ENCODE data around the gene PHF24.

Gene PHF24

DNA sequence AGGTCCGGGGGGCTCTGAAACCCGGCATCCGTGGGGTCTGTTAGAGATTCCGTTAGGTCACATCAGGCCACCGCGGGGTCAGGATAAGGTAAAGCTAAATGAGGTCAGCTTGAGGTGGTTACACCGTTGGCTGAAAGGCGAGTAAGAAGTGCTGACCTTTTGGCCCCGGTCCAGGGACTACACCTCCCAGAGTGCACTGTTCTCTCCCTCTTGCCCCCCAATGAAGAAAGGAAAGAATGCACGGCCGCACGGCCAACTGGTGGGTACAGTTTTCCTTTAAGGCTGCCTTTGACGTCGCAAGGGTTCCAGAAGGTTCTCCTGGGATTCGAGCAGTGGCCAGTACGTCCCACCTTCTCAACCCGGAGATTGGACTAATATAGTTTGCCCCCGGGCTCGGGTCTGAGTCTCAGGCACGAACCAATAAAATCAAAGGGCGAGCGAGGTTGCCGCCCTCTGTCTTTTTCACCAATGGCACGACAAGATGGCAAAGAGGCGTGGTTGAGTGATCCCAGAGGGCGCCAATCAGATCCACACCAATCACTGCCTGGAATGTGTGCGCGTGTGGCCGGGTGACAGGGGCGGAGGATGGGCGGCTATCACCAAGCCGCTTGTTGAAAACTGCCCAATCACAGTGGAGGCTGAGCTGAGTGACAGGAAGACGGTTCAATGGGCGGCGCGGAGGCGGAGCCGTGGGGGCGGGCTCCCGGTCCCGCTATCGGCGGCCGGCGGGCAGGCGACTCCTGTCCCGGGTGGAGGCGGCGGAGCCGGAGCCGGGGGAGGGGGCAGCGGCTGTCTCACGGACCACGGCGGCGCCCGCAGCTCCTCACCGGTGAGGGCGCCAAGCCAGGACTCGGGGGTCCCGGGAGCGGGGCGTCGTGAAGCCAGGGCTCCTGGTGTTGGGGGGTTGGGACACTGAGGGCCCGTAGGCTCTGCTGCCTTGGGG is 31.2 kb downstream of the PHF24 start, which contains the start of gene DNAJB5:
Gene DNAJB5 (plus strand): TSS at position 743 of the 943 bp plus-strand sequence. CDS start 886 bp downstream, outside the sequence.
- TF ChIP-seq POLR2A (IDR thresholded peaks at IDR 0.05; ENCODE audit: low read length), result no peak
- no peak for TF ChIP-seq GATA1 (IDR thresholded peaks at IDR 0.05; ENCODE audit: low read depth, low read length)
- peak; percentile 92 to 95 for DNase-seq

DNA sequence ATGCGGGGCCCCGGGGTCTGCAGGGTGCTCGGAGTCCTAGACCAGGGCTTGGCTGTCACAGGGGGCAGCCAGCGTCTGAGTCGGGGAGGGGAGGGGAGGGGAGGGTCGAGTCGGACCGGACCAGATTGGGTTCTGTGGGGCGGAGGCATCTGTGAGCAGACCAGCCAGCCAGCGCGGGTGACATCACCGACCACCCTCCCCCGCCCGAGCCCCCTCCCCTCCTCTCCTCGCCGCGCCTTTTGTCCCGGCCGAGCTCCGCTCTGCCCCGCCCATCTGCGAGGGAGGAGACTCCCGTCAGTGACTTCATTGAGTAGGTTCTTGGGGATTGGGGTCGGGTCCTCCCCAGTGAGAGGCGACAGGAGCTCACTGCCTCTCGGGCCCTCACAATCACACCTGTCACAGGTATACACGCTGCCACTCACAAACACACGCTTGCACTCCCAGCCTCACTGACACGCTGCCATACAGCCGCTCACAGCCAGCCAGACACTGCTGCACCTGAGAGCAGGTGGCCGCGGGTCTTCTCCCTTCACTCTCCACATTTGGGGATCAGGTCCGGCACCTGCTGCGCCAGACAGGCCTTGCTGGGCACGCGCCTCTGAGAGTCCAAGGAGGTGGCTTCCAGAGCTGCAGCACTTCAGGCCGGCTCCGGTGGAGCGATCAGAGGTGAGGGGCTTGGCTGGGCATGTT is 32.0 kb downstream of the PHF24 start:
- peak in 1 of 2 experiments; percentile 48 for DNase-seq
- no peak for TF ChIP-seq POLR2A (IDR thresholded peaks at IDR 0.05; ENCODE audit: low read length)
- no peak for TF ChIP-seq GATA1 (IDR thresholded peaks at IDR 0.05; ENCODE audit: low read depth, low read length)

DNA sequence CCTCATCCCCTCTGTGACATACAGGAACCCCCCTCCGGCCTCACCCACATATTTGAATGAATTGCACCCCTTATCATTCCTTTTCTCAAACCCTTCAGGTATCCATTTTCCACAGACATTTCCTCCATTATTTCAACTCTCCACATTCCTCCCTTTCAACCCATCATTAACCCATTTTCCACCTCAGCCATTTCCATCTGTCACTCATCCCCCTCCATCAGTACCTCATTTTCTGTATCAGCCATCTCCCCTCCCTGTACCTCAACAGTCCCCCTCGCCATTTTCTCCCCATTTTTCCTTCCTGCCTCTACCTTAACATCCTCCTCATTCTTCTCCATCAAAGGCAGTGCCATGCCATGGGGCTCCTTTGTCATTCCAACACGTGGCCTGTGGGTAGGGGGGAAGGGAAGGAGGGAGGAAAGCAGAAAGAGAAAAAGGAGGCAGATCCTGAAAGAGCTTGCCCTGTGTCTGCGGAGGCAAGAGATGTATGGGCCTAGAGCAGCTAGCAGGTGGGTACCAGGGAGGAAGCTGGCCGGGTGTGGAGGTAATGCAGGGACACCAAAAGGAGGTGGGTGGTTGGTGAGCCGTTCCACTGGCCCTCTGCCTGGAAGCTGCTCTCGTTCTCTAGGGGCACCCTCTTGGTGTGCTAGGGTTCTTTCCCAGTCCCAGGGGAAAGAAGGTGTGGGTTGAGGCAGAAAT is 33.0 kb downstream of the PHF24 start:
- no peak for DNase-seq
- TF ChIP-seq GATA1 (IDR thresholded peaks at IDR 0.05; ENCODE audit: low read depth, low read length) (no peak), POLR2A (IDR thresholded peaks at IDR 0.05; ENCODE audit: low read length) (no peak)

- TF ChIP-seq GATA1 (IDR thresholded peaks at IDR 0.05; ENCODE audit: low read depth, low read length) (no peak), POLR2A (IDR thresholded peaks at IDR 0.05; ENCODE audit: low read length) (no peak)
- no peak for DNase-seq
These were observed 33.7 kb downstream of the PHF24 start for GRCh38 chr9:34991607-34992375.

DNA sequence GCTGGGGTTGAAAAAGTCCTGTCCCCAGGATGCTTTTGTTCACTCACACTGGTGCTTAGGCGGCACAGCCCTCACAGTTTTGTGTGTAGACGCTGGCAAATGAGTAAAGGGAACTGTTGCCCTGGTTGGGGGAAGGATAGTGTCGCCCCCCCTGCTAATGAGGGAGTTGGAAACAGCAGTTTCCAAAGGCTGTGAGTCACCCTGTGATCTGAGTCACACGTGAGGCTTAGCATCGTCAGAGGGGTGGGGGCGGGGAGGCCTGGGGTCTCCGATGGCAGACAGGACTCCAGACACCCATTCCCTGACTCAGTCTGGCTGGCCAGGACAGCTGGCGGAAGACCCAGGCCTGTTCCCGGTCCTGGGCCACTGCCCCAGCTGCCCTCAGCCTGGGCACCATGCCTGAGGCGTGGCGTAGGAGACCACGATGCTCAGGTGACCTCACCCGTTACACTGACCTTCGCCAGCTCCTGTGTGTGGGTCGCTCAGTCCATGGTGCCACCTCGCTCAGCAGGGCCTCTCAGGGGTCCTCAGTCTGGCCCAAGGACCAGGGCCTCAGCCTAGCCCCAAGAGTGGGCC is 34.4 kb downstream of the PHF24 start:
- TF ChIP-seq GATA1 (IDR thresholded peaks at IDR 0.05; ENCODE audit: low read depth, low read length), result no peak
- TF ChIP-seq POLR2A (IDR thresholded peaks at IDR 0.05; ENCODE audit: low read length), result no peak
- DNase-seq, result peak in 1 of 2 experiments; percentile 60

- DNase-seq, result no peak
- TF ChIP-seq POLR2A (IDR thresholded peaks at IDR 0.05; ENCODE audit: low read length) (no peak), GATA1 (IDR thresholded peaks at IDR 0.05; ENCODE audit: low read depth, low read length) (no peak)
These were observed 35.6 kb downstream of the PHF24 start for GRCh38 chr9:34993502-34994259.

- TF ChIP-seq POLR2A (IDR thresholded peaks at IDR 0.05; ENCODE audit: low read length) (no peak), GATA1 (IDR thresholded peaks at IDR 0.05; ENCODE audit: low read depth, low read length) (no peak)
- peak in 1 of 2 experiments; percentile 22 for DNase-seq
These were observed 36.3 kb downstream of the PHF24 start for GRCh38 chr9:34994260-34994899.

GRCh38 chr9:34994900-34995669 is 37.0 kb downstream of the PHF24 start:
- DNase-seq, result no peak
- no peak for TF ChIP-seq POLR2A (IDR thresholded peaks at IDR 0.05; ENCODE audit: low read length)

GRCh38 chr9:34995670-34996060 is 37.6 kb downstream of the PHF24 start:
- TF ChIP-seq POLR2A (IDR thresholded peaks at IDR 0.05; ENCODE audit: low read length), result no peak
- TF ChIP-seq GATA1 (IDR thresholded peaks at IDR 0.05; ENCODE audit: low read depth, low read length), result no peak
- DNase-seq, result no peak

DNA sequence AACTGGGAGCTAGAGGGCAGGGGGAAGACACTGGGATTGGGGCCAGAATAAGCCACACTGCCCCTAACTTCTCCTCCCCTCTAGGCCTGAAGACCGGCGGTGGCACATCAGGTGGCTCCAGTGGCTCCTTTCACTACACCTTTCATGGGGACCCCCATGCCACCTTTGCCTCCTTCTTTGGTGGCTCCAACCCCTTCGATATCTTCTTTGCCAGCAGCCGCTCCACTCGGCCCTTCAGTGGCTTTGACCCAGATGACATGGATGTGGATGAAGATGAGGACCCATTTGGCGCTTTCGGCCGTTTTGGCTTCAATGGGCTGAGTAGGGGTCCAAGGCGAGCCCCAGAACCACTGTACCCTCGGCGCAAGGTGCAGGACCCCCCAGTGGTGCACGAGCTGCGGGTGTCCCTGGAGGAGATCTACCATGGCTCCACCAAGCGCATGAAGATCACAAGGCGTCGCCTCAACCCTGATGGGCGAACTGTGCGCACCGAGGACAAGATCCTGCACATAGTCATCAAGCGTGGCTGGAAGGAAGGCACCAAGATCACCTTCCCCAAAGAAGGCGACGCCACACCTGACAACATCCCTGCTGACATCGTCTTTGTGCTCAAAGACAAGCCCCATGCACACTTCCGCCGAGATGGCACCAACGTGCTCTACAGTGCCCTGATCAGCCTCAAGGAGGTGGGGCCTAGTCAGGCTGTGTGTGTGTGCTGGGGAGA is 38.3 kb downstream of the PHF24 start:
- no peak for TF ChIP-seq GATA1 (IDR thresholded peaks at IDR 0.05; ENCODE audit: low read depth, low read length)
- TF ChIP-seq POLR2A (IDR thresholded peaks at IDR 0.05; ENCODE audit: low read length), result no peak
- no peak for DNase-seq

GRCh38 chr9:34996905-34997279 is 38.8 kb downstream of the PHF24 start:
- DNase-seq, result no peak
- no peak for TF ChIP-seq GATA1 (IDR thresholded peaks at IDR 0.05; ENCODE audit: low read depth, low read length)
- TF ChIP-seq POLR2A (IDR thresholded peaks at IDR 0.05; ENCODE audit: low read length), result no peak
